Spleen (tissue), 11 donors: Measurements from ENCODE around the gene PLEKHG1. TPM values are rescaled to one million over a fixed set of nuclear protein-coding genes. Genes with fewer than 3 reads are reported as not detected.

Source experiments
- DNase-seq: peaks from one replicate; pipeline ENCODE4 v3.0.0-alpha.2; 2020
- H3K27ac ChIP-seq, 8 donors: fragments of 200-600 bp; sonication (generic) in 7 of 8; 1 replicate in 4 of 8; 2 replicates in 4 of 8; pipeline versions ENCODE4 v1.5.0 to v1.8.0; 2016 to 2021; ENCODE audit warnings: inconsistent platforms in 4 of 8, mild to moderate bottlenecking in 4 of 8, moderate library complexity in 1 of 8
- H3K27me3 ChIP-seq, 7 donors: fragments of 200-600 bp; sonication (generic) in 6 of 7; replicated peaks in 1 of 7; 1 replicate in 4 of 7; 2 replicates in 3 of 7; pipeline versions ENCODE4 v1.5.0 to v1.8.0; 2016 to 2021; ENCODE audit warnings: inconsistent platforms in 3 of 7, mild to moderate bottlenecking in 1 of 7
- H3K36me3 ChIP-seq, 6 donors: fragments of 200-600 bp; sonication (generic) in 5 of 6; 1 replicate in 4 of 6; 2 replicates in 2 of 6; pipeline versions ENCODE4 v1.5.0 to v1.8.0; 2016 to 2021; ENCODE audit warnings: inconsistent platforms in 2 of 6
- H3K4me1 ChIP-seq, 6 donors: fragments of 200-600 bp; sonication (generic) in 5 of 6; 1 replicate in 3 of 6; 2 replicates in 3 of 6; pipeline versions ENCODE4 v1.5.0 to v1.8.0; 2016 to 2021; ENCODE audit warnings: inconsistent platforms in 3 of 6
- H3K4me3 ChIP-seq, 8 donors: fragments of 200-600 bp; sonication (generic) in 7 of 8; 1 replicate in 4 of 8; 2 replicates in 4 of 8; pipeline versions ENCODE4 v1.5.0 to v1.8.0; 2016 to 2021; ENCODE audit warnings: inconsistent platforms in 4 of 8, mild to moderate bottlenecking in 4 of 8, moderate library complexity in 2 of 8
- H3K9me3 ChIP-seq, 8 donors: fragments of 200-600 bp; sonication (generic) in 7 of 8; 1 replicate in 4 of 8; 2 replicates in 4 of 8; pipeline versions ENCODE4 v1.5.0 to v1.8.0; 2016 to 2021; ENCODE audit warnings: inconsistent platforms in 4 of 8
- POLR2A ChIP-seq, 3 donors: fragments of 450-650 bp; IDR thresholded peaks; one replicate each; pipeline ENCODE4 v1.5.1; 2017; ENCODE audit warnings: antibody characterized with exemption in 3 of 3, mild to moderate bottlenecking in 1 of 3
- POLR2AphosphoS5 ChIP-seq, 3 donors: sonication (generic); formaldehyde crosslinking; IDR thresholded peaks; one replicate each; pipeline ENCODE4 v1.5.1; 2017; ENCODE audit warnings: antibody characterized with exemption in 3 of 3
- WGBS, 5 donors: extraction: QIAGEN DNeasy Blood & Tissue Kit in 3 of 5; methylation state at CpG; one replicate each; pipeline versions ENCODE4 v1.1.5 to v1.1.7; 2013 to 2018; 5-methylcytosine and 5-hydroxymethylcytosine counted together
- intact Hi-C: fragments of 100-400 bp; cut with DNase I; formaldehyde crosslinking; loops from one replicate; pipeline ENCODE4 v1.15.0; 2023; ENCODE audit warnings: low total_unique reads
- polyA plus RNA-seq, 3 donors: library from polyadenylated mRNA; stranded (reverse); fragments of 200-250 nt; gene quantifications; one replicate each; pipeline ENCODE4 v1.2.1, GENCODE V29; 2013
- total RNA-seq, 7 donors: library from RNA; depleted of rRNA in 3 of 7; stranded (reverse); fragments of >200 nt in 3 of 7; fragmentation: NEBNext Ultra II Directional in 4 of 7; extraction: Animal tissue kit (Norgen Biotek cat#: 25700) in 4 of 7; gene quantifications; one replicate each; pipeline versions ENCODE4 v1.1.0 to v1.2.1, GENCODE V29; 2016 to 2021
- TF ChIP-seq, protein P1 (sequence below), 11 experiments: fragments of 200-600 bp in 7 of 11; fragments of 450-650 bp in 4 of 11; sonication (generic) in 4 of 11; IDR thresholded peaks in 8 of 11; conservative IDR thresholded peaks in 3 of 11; 1 replicate in 7 of 11; 2 replicates in 4 of 11; pipeline versions ENCODE4 v1.4.0 to v1.8.0; 2016 to 2021; ENCODE audit warnings: antibody characterized with exemption in 11 of 11, inconsistent platforms in 4 of 11, mild to moderate bottlenecking in 1 of 11
- donor health status: healthy with polysubstance abuse.
- donor health status: DM: no; HTN: no; CAD: no; lungs with moderate emphysema.
- donor health status: DM: no; HTN: no; CAD: no.
- donor health status: Bipolar disorder and iron deficiency.
- donor health status: healthy.
- donor health status: DM: no; HTN: no; CAD: no.
- donor health status: DM: yes; HTN: yes; CAD: no.

Gene PLEKHG1
- total and polyA plus RNA-seq, 10 donors, result 14.2 to 361 (median 161) TPM

DNA sequence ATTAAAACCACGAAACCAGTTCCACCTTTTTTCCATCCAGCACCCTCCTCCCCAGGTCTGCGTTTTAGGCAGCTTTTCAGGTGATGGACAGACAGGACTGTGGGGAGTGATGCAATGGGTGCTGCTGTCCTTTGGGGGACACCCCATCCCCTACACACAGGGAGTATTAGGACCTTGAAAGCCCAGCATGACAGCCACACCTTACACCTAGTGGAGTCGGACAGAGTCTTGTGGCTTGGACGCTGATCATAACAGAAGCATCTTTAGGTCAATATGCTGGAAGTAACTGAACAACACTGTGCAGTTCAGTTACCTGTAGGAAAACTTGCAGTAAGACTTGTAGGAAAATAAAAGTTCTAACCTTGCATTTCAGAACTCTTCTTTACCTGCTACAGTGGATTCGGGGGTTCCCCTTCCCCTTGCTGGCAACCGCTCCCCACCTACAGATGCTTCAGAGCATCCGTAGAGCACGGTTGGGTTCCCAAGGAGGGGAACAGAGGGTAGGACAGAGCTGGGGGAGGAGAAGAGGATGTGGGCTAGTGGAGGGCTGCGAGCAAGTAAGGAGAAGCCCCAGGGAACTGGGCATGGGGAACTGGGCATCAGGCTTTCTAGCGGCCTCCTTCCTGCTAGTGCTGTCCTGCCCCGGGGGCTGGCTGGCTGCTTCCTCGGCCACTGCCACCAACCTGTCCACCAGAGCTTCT, 31.7 kb downstream of the PLEKHG1 start:
- H3K9me3 ChIP-seq, result no peaks in the 10 kb centered on the region
- H3K36me3 ChIP-seq, result no peaks in the 10 kb centered on the region
- no peaks in the 10 kb centered on the region for H3K27me3 ChIP-seq
- intact Hi-C loops, result no loop called here
- H3K4me3 ChIP-seq, result peak overlapping the region in 1 of 8 donors; percentile 66
- WGBS, 5 donors, result 44 to 59% (median 53%) methylated on average over 12 of the region's 12 CpGs
- TF ChIP-seq POLR2AphosphoS5 (IDR thresholded peaks at IDR 0.05) (peak; percentile 48 to 90 (median 79)), POLR2A (IDR thresholded peaks at IDR 0.05) (no peak)
- TF ChIP-seq, protein P1, sequence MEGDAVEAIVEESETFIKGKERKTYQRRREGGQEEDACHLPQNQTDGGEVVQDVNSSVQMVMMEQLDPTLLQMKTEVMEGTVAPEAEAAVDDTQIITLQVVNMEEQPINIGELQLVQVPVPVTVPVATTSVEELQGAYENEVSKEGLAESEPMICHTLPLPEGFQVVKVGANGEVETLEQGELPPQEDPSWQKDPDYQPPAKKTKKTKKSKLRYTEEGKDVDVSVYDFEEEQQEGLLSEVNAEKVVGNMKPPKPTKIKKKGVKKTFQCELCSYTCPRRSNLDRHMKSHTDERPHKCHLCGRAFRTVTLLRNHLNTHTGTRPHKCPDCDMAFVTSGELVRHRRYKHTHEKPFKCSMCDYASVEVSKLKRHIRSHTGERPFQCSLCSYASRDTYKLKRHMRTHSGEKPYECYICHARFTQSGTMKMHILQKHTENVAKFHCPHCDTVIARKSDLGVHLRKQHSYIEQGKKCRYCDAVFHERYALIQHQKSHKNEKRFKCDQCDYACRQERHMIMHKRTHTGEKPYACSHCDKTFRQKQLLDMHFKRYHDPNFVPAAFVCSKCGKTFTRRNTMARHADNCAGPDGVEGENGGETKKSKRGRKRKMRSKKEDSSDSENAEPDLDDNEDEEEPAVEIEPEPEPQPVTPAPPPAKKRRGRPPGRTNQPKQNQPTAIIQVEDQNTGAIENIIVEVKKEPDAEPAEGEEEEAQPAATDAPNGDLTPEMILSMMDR (IDR thresholded peaks at IDR 0.05 in 8 of 11, conservative IDR thresholded peaks at IDR 0.05 in 3 of 11), result no peak
- H3K27ac ChIP-seq, result peak overlapping the region in 7 of 8 donors; percentile 68 to 89 (median 86)
- H3K4me1 ChIP-seq, result peaks cover 36 to 99% (median 77%) of the 10 kb centered on the region in 6 donors
- DNase-seq, result peak; percentile 82

DNA sequence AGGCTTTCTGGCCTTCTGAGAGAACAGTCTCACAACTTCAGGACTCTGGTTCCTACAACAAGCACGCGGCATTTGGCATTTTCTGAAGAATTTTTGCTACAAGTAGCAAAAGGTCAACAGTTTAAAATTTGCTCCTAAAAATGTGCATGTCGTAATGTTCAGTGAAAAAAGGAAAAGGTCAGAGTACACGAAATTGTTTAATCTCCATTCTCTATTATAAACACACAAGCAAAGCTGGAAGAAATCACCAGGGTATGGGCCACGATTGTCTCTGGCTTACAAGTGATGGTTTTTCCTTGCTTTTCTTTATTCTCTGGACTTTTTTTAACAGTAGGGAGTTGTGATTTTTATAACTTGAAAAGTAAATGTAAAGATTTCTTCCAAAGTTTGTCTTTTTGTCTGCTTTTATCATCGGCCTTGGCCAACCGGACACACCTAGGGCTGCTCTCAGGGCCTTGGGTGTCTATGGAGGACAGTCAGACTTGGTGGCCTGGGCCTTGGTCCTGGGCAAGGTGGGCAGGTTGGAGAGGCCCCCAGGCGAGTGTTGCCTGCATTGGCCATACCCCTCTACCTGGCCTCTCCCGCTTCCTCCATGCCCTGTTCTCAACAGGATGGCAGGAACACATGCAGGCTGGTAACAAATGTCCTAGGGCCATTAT, 32.4 kb downstream of the PLEKHG1 start:
- WGBS, 5 donors, result 54 to 73% (median 65%) methylated on average over 9 of the region's 9 CpGs
- peak overlapping the region; percentile 61 to 89 (median 84) for H3K27ac ChIP-seq
- TF ChIP-seq, protein P1 (IDR thresholded peaks at IDR 0.05 in 8 of 11, conservative IDR thresholded peaks at IDR 0.05 in 3 of 11), result no peak
- no peak for TF ChIP-seq POLR2A (IDR thresholded peaks at IDR 0.05)
- TF ChIP-seq POLR2AphosphoS5 (IDR thresholded peaks at IDR 0.05), result no peak

DNA sequence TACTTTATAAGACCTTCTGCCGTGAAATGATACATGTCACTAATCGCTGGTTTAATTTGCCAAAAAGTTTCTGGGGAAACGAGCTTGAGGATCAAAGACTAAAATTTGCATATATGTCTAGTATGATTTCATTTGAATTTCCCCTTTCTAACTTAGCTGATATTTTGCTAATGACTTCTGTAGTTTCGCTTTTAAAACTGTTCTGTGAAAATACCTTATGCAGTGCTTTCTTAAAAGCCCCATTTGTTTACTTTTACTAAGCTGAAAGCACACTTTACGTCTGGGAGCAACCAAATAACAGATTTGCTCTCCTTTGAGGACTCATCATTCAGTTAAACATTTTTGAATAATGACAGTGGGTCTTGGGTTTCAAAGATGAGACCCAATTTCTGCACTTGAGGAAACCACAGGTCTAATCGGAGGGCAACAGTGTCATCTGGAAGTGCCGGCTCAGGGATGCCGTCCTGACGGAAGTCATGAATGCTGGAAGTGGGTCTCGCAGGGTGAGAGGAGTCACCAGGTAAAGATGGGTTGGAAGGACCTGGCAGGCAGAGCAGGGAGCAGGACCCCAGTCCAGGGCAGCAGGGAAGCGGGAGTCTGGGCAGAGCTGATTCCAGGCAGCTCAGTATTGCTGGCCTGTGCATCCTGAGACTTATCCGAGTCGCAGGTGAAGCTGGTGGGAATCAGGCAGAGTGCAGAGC, 33.2 kb downstream of the PLEKHG1 start:
- Histone ChIP-seq H3K4me1 (peaks cover 32 to 99% (median 75%) of the 10 kb centered on the region in 6 donors), H3K27me3 (no peaks in the 10 kb centered on the region), H3K4me3 (peak overlapping the region; percentile 18 to 66 (median 43)), H3K9me3 (no peaks in the 10 kb centered on the region), H3K36me3 (no peaks in the 10 kb centered on the region), H3K27ac (peak overlapping the region; percentile 66 to 89 (median 84))
- intact Hi-C loops, result no loop called here
- TF ChIP-seq POLR2A (IDR thresholded peaks at IDR 0.05) (no peak), POLR2AphosphoS5 (IDR thresholded peaks at IDR 0.05) (peak in 1 of 3 donors; percentile 34)
- TF ChIP-seq, protein P1 (IDR thresholded peaks at IDR 0.05 in 8 of 11, conservative IDR thresholded peaks at IDR 0.05 in 3 of 11), result no peak
- WGBS, 5 donors, result 33 to 49% (median 37%) methylated on average over 13 of the region's 13 CpGs
- no peak for DNase-seq

More for the DNA sequence above, 32.4 kb downstream of the PLEKHG1 start:
- no peaks in the 10 kb centered on the region for H3K27me3 ChIP-seq
- H3K4me3 ChIP-seq, result peak overlapping the region in 2 of 8 donors; percentile 49 to 66
- DNase-seq, result no peak
- no peaks in the 10 kb centered on the region for H3K36me3 ChIP-seq
- no peaks in the 10 kb centered on the region for H3K9me3 ChIP-seq
- peaks cover 34 to 99% (median 79%) of the 10 kb centered on the region in 6 donors for H3K4me1 ChIP-seq
- intact Hi-C loops, result no loop called here
